ENCODE results near the gene MAFG.
"Not testable (repeated sequence)": the region's sequence is repeated elsewhere in the genome, so short reads cannot be mapped to it uniquely, and the experiment has no call there.

MAFG gene

GRCh38 chr17:81921996-81922565 lies 5.5 kb downstream of the MAFG start:
- no peak for DNase-seq

GRCh38 chr17:81921537-81921862 lies 6.0 kb downstream of the MAFG start:
- no peak for DNase-seq

GRCh38 chr17:81920612-81921536 lies 6.7 kb downstream of the MAFG start:
- DNase-seq: no peak

- no peak for DNase-seq
Observed at GRCh38 chr17:81918832-81919545, 8.5 kb downstream of the MAFG start.

- DNase-seq: not testable (repeated sequence)
Observed at GRCh38 chr17:81918333-81918669, 9.2 kb downstream of the MAFG start.

- DNase-seq: peak; percentile 70
Observed at GRCh38 chr17:81917565-81918332, 9.8 kb downstream of the MAFG start, which contains the start of gene SIRT7. TSS of gene SIRT7 (minus strand) at chr17:81918176. CDS start at chr17:81918131, 45 bp downstream.

GRCh38 chr17:81916234-81917001 lies 11.1 kb downstream of the MAFG start:
- DNase-seq: no peak

GRCh38 chr17:81915331-81915730 lies 12.2 kb downstream of the MAFG start:
- no peak for DNase-seq

- DNase-seq: no peak
Observed at GRCh38 chr17:81914103-81914850, 13.3 kb downstream of the MAFG start.

GRCh38 chr17:81913394-81914102 lies 14.0 kb downstream of the MAFG start:
- DNase-seq: no peak

- no peak for DNase-seq
Observed at GRCh38 chr17:81912441-81913309, 14.9 kb downstream of the MAFG start.

- DNase-seq: no peak
Observed at GRCh38 chr17:81911969-81912368, 15.6 kb downstream of the MAFG start.

- peak; percentile 81 for DNase-seq
Observed at GRCh38 chr17:81911277-81911961, 16.1 kb downstream of the MAFG start, which contains the start of gene PCYT2. TSS of gene PCYT2 (minus strand) at chr17:81911399. CDS start at chr17:81911355, 44 bp downstream.

GRCh38 chr17:81910840-81911276 lies 16.7 kb downstream of the MAFG start:
- DNase-seq: no peak

- no peak for DNase-seq
Observed at GRCh38 chr17:81909966-81910839, 17.3 kb downstream of the MAFG start.

- DNase-seq: no peak
Observed at GRCh38 chr17:81909231-81909630, 18.3 kb downstream of the MAFG start.

GRCh38 chr17:81908793-81909192 lies 18.7 kb downstream of the MAFG start:
- DNase-seq: no peak
